ENCODE results near the gene ABTB1.

Gene ABTB1

DNA sequence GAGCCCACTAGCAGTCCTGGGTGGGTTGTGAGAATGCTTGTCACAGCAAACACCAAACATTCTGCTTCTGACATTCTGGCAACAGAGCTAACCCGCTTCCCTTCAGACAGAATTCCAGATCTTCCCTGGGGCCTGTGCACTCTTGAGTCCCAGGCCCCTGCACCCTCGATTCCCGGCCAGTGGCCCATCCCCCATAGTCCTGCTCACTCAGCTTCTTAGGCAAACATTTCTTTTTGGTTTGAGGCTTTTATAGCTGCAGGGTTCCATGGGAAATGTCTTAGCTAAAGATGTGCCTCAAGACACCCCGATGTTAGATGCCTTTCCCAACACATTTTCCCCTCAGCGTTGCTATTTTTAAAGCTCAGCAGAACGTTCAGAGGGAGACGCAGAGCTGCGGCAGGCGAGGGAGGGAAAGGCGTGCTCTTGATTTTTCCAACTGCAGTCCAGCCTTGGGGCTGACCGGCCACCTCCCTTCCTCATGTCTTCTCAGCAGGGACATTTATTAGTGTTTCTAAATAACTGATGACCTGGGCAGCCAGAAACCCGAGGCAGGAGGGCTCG lies 35.2 kb downstream of the ABTB1 start:
- peak; percentile 32 for DNase-seq

DNA sequence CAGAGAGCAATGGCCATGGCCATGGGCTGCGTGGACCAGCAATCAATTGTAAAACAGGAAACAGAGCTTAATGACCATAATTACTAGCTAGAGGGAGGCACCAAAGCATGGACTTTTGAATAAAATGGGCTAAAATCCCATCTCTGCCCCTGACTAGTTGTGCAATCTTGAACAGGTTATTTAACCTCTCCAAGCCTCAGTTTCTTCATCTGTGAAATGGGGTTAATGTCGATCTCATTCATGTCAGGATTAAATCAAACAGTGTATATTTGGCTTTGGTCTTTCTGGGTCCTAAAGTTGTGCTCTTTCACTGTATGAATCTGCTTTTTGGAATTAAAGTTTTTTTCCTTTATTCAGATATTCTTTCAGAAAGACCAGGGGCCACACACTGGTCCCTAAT lies 36.1 kb downstream of the ABTB1 start:
- DNase-seq, result no peak

DNA sequence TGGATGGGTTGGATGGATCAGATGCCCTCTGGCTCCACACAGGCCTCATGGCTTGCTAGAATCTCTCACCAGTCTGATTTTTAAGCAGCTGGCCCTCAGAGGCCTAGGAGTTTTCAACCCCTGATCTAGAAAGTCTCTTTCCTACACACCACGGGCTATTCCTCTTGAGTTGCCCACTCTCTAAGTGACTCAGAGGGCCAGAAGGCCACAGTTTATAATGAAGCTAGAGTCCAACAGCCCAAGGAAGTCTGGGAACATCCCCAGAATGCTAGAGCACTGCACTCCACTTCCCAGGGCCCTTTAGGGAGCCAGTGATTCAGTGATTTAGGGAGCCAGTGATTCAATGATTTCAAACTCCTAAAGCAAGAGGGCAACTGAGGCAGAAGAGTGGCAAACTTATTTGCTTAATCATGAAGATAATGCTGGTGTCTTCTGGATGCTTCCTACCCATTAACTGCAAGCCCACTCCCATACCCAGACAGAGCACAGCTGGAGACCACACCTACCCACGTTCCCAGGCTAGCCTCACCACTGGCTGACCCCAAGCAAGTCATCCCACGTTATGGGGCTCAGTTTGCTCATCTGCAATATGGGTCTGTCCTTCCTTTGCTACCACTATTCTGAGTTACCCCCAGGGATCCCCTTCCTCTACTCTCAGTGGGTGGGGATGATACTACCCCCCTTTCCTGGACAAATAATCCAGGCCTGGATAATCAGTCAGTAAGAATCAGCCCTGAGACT lies 36.7 kb downstream of the ABTB1 start:
- DNase-seq, result peak; percentile 14

DNA sequence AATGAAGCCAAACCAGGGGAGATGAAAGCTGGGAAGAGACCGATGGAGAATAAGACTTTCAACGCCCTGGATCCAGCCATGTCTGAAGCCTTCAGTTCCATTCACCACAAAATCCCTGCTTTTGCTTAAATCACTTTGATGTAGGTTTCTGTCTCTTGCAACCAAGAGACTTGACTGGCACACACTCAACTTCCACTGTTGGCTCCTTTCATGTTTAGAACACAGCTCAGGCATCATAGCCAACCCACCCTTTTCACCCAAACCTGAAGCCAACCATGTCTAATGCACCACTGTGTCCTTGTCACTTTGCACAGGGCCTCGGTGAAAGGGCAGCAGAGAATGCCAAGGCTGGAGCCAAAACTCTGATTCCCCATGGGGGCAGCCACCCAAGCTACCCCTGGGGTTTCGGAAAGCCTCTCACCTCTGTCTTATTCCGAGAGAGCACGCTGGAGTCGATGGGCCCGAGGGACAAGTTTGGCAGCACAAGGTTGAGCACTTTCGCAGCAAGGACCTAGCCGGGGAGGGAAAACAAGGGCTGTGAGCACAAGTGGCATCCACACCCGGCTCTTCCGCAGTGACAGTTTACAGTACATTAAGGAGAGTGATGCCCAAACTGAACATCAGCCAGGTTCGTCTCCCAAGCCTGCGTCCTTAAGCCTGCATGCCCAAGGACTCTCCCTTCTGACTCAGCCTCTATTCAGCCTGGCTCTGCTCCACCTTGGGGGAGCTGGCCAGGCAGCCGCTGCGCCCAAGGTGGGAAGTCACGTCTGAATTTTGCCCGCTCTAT lies 37.6 kb downstream of the ABTB1 start:
- peak; percentile 45 for DNase-seq

DNA sequence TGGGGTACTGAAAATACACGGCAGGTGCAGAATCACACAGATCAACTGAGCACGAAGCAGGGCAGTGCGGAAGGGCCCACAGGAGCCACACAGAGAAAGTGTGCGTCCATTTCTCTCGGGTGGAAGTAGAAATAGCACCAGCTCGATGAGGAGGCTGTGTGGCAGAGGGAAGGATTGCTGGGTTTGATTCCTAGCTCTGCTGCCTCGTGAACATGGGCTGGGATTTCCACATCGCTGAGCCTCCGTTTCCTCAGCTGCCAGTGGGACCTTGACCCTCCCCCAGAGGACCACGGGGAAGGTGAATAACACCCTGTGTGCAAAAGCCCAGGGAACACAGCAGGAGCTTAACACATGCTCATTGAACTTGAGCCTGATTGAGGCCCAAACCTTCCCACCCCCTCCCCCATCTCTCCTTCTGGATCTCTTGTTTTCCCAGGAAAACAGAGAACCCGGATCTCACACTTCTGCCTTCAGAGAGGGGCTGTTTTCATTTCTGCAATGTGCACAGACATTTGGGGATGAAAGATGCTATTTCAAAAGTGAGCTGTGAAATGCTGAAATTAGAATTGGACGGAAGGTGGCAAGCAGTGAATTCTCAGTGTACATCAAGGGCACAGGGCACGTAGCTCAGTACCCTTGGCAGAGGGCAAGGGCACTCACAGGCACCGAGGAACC lies 38.4 kb downstream of the ABTB1 start:
- DNase-seq, result peak; percentile 13

DNA sequence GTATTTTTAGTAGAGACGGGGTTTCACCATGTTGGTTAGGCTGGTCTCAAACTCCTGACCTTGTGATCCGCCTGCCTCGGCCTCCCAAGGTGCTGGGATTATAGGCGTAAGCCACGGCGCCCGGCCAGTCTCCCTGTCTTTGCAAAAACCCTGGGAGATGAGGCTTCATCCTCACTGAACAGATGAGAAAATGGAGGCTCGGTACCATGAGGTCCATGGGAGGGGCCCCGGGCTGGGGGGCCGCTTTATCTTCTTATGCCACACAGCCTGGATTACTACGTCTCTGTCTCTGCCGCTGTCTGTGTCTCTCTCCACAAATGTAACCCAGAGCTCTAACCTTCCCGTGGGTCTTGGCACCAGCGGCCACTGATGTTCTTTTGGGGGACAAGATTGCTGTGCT lies 39.1 kb downstream of the ABTB1 start:
- DNase-seq, result no peak

DNA sequence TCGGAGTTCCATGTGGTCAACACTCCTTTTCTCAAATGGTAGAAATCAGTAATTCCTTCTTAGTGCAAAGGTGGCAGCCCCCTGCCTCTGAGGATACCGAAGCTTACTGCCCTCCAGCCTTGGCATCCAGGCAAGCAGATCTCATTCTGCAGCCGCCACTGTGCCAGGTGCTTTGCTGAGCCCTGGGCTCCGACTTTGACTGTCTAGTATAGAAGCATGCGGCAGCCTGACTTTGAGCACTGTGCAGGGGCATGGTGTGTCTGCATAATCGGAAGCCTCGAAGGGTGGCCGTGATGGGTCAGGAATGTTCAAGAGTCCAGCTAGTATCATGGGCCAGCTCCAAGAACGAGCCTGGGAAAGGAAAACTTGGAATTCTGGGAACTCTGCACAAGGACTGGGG lies 39.7 kb downstream of the ABTB1 start:
- no peak for DNase-seq

DNA sequence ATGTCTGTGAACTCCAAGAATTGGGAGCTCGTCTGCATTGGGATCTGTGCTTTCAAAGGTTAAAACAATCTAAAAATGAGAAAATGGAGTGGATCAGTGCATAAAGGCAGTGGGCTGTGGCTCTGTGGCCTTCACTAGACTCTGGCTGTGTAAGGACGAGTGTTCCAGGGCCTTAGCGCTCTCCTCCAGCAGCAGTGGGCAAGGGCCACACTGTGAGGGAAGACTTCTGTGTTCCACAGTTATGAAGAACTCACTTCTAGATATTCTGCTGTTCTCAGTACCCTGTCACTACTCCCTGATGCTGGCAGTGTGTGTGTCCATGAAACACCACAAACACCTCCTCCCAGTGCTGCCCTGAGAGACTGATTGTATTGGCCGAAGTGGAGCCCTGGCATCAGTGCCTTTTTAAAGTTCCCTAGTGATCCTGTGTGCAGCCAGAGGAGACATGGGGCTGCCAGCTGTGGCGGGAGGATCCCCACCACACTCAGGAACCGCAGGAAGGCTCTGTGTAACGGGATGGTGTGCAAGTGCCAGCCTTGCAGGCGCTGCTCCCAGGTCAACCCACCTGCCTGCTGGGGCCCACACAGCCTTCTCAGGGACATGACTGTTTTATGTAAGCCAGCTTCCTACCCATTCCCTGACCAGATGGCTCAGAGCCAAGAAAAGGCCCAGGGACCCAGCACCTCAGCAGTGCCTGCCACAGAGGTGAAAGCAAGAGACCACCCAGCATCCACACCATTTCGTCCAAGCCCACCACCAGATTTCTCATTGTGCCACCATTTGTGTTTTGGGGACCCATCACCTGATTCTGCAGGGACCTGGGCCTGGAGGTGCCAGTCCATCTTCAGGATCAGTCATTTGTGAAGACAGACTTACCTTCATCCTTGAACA lies 40.4 kb downstream of the ABTB1 start:
- DNase-seq, result no peak

DNA sequence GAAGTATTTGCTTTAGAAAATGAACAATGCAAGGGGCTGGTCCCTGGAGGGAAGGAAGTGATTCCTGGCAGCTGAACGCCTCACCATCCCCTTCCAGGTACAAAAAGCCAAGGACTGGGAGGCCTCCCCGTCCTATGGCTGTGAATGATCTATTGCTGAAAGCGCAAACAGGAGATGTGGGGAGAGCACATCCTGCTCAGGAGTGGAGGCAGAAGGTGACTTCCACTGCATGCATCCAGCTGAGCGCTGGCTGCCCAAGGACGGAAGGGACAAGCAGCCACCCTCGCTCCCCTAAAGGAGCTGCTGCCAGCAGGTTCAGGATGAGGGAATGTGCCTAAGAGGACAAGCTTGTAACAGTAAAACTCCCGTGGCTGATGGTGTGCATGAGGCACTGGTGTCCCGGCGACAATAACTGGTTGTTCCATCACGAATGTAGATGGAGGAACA lies 41.4 kb downstream of the ABTB1 start:
- DNase-seq, result no peak

DNA sequence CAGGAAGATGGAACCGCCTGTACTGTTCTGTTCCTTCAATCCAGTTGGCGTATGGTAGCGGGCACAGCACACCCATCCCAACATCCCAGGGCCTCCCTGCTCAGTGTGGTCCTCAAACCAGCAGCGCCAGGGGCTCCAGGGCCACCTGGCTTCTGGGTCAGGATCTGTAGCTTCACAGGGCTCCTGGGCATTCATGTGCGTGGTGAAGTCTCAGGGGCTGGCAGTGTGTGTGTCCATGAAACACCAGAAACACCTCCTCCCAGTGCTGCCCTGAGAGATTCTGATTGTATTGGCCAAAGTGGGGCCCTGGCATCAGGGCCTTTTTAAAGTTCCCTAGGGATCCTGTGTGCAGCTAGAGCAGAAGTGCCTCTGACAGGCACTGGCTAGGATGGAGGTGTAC lies 42.1 kb downstream of the ABTB1 start:
- DNase-seq, result no peak

DNA sequence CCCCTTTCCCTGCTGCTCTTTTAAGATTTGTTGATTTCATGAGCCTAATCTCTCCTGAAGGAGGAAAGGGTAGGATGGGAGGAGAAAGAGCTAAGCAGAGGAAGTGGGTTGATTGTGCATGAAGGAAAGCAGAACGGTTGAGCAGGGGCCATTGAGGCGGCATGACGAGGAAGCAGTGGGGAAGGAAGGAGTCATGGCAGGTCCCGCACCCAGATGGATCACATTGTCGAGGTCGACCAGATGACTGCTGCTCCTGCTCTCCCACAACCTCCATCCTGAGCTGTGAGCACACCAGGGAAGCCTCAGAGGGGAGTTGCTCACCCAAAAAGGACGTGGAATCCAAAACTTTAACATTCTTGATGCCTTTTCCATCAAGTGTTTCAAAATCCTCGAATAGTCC lies 42.8 kb downstream of the ABTB1 start:
- DNase-seq, result no peak

DNA sequence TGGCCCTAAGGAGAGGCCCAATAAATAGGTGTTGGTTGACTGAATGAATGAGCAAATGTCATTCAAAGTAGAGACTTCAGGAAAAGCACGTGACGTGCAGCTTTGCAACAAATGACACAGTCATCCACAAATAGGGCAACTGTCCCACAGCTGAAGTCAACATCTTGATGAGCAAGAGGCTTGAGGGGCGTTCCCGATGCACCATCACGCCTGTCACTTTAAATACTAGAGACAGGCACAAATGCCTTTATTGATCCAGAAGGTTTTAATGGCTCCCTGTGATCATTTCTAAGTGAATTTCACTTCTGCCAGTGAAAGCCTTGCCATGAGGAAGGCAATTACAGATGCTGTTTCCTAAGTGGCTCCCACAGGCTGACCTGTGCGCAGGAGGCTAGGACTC lies 43.6 kb downstream of the ABTB1 start:
- DNase-seq, result no peak

DNA sequence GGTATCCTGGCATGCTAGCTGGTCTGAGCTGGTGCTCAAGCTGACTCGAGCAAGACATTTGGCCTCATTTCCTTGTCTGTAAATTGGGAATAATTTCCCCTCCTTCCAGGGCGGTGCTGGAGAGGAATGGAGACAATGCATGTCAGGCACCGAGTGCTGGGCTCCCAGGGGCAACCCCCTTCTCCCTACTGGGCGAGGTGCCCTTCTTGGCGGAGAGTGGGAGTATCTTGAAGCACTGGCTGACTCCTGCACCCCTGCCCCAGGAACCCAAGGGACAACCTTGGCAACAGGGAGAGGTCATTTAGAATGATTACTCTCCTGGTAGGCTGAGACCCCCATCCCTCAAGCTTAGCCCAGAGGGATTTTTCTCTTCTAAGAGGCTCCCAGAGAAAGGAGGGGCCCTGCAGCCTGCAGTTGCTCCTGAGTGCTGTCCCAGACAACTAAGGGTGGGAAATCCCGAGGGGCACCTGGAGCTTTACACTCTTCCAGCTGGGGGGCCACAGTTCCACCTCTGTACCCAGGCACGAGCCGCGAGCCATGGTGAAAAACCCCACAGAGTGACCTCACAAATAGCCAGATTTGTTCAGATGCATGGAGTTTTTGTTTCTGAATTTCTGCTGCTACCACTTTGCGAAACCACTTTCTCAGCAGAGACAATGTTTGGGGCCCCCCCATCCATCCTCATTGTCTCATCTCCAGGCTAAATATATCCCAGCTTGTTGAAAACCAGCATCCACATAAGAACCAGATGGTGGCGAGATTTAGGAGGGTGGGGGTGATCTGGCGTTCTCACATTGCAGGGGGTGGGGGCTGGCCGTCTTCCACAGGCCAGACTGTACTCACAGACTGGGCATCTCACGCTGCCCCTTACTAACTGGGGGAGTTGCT lies 44.8 kb downstream of the ABTB1 start:
- DNase-seq, result no peak

DNA sequence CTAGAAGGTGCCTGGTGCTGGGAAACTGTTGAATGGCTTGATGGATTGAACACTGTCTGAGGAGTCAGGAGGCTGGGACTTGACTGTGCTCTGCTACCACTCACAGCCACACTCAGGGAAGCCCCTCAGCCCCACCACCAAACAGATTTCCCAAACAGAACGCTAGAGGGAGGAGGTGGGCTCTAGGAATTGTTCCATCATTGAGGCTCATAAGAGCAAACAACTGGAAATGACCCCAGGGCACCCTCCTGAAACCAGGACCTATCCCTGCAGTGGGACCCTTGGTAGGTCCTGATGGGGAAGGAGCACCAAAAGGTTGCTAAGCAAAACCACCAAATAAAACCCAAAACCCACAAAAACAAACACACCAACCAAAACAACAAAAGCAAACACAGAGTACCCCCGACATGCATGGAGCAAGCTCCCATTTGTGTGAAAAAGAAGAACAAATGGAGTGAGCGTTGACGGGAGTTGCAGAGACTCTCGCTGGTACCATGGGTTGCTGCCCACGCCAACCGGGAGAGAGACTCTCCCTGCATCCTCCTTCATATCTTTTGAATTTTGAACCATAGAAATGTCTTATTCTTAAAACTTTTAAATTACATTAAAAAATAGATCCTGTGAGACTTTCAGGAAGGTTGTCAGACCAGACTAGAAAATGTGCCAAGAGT lies 45.6 kb downstream of the ABTB1 start:
- DNase-seq, result no peak

DNA sequence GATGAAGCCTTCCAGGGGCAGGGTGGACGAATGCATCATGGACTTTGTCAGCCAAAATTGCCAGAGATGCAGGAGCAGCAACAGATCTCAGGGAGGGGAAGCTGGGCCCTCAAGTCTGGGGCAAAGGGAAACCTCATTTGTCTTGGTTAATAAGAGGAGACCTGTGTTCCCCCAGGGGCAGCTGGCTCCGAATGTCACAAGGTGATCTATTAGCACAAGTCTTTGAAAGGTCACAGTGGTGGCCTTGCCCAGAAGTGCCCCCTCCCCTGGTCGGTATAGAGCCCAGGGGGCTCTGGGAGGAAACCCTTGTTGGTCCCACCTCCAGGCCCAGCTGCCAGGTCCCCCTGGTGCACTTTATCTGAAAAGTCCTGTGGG lies 46.2 kb downstream of the ABTB1 start:
- no peak for DNase-seq

DNA sequence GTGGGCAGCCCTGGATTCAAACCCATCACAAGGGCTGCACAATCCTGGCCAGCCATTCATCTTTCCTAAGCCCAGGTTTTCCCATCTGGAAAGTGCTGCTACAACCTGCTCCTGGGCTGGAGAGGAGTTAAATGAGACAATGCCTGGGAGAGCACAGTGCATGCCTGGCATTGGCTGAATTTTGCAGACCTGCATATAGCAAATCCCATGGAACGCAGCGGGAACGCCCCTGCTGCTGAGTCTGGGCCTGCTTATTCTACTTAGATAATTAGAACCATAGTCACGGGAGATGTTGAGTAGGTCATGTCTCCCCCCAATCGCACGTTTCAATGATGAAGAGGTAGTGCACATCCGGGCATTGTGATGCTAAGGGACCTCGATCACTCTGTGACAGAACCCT lies 46.6 kb downstream of the ABTB1 start:
- DNase-seq, result no peak

DNA sequence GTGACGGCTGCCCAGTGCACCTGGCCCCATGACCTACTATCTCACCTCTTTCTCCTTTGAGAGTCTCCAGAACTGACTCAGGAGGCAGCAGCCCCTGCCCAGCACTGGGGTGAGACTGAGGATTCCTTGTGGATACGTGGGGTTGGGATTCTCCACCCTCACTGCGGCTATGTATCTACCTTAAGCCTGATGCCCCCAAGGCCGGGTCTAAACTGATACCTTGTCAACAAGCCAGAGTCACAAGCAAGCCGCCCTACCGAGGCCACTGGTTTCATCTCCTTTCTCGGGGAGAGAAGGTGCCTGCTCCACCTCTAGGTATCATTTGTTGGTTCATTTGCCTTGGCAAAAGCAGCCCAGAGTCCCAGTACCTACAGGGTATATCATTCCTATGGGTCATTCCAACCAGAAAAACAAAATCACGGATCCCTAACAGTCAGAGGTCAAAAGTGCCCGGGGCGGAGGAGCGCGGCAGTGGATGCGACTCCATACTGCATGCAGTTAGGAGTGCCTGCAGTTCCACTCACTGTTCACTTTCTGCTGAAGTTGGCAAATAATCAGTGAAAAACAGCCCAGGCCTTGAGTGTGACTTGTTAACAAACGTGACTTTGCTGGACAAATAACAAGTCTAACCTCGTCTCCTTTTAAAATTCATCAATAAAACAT lies 47.5 kb downstream of the ABTB1 start:
- DNase-seq, result no peak

DNA sequence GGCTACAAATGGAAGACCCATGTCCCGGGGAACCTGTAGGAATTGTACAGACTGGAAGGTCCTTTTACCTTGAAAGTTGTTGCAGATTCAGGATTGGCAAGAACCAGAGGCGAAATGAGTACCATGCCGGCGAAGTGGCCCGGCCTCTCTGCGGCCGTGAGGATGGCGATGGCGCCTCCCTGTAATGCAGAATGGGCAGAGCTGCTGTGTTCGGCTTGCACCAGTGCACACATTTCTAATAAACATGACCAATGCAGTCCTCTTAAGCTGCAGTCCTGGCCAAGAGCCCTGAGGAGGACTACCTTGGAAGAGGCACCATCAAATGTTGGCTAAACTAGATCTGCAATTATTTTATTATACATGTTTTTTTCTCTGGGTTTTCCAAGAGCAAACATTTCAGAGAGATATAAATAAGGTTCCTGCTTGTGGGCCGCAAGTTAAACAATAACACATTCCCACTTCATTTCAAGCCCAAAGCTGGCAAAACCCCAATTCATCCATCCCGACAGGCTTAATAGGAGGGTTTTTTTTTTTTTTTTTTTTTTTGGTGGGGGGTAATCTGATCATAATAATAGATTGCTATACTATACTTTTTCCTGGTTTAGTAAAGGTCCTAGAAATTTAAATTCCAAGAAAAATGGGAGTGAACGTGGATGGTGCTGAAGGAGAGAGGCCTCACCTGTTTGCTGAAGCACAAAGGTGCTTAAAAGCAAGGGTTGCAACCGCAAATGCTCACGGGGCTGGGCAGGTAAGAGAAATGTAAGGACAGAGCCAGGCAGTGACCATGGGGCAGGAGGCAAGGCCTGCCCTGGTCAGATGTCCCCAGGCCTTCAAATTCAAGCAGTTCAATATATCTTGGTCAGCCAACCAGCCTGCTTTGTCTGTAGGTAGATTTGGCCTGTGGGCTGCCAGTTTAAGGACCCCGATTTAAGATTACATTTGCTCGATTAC lies 48.5 kb downstream of the ABTB1 start:
- no peak for DNase-seq
